GM18868 (cell line): ENCODE measurements around the gene STK31.
"Not testable (repeated sequence)": the region's sequence is repeated elsewhere in the genome, so short reads cannot be mapped to it uniquely, and the experiment has no call there.

Experiments
- ATAC-seq: cut with Tn5 transposase; IDR thresholded peaks from one replicate; pipeline ENCODE4 v1.9.1; 2021; ENCODE audit warnings: mild to moderate bottlenecking, moderate library complexity; ENCODE audit not compliant: unreplicated experiment

STK31 gene

DNA sequence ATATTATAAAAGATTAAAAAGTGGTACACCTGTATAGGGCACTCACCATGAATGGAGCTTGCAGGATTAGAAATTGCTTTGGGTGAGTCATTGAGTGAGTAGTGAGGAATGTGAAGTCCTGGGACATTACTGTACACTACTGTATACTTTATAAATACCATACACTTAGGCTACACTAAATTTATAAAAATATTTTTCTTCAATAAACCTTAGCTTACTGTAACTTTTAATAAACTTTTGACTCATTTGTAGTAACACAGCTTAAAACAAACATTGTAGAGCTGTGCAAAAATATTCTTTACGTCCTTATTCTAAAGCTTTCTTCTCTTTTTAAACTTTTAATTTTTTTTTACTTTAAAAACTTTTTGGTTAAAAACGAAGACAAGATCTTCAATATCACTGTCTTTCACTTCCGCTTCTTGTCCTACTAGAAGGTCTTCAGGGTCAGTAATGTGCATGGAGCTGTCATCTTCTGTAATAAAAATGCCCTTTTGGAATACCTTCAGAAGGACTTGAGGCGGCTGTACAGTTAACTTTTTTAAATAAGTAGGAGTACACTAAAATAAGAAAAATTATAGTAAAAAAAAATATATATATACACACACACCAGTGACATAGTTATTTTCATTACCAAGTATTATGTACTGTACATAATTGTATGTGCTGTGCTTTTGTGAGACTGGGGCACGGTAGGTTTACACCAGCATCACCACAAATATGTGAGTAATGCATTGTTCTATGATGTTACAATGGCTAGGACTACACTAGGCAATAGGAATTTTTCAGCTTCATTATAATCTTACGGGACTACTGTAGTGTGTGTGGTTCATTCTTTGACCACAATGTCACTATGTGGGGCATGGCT lies 3.5 kb downstream of the STK31 start:
- no peak for ATAC-seq

DNA sequence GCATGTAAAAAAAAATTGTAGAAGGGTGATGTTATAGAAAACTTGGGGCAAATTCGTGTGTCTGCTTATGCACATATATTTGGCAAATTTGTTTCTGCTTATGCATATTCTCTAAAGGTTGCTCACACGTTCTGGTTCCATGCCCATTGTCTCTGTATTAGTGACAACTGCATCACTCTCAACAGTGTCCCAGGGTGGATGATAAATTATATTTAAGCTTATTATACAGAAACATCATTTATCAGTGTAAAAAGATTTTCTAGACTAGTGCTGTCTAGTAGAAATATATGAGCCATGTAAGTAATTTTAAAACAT lies 4.1 kb downstream of the STK31 start:
- no peak for ATAC-seq

DNA sequence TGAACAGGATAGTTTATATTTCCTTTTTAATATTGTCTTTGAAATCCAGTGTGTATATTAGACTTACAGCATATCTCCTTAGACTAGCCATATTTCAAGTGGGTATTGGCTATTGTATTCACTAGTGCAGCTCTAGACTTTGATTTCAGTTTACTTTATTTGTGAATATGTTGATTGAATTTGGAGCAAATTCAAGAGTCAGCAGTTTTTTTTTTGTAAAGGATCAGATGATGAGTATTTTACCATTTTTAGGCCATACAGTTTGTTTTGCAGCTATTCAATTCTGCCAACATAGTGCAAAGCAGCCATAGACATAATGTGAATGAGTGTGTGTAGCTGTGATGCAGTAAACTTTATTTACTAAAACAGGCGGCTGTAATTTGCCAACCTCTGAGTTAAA lies 4.6 kb downstream of the STK31 start:
- ATAC-seq = no peak

DNA sequence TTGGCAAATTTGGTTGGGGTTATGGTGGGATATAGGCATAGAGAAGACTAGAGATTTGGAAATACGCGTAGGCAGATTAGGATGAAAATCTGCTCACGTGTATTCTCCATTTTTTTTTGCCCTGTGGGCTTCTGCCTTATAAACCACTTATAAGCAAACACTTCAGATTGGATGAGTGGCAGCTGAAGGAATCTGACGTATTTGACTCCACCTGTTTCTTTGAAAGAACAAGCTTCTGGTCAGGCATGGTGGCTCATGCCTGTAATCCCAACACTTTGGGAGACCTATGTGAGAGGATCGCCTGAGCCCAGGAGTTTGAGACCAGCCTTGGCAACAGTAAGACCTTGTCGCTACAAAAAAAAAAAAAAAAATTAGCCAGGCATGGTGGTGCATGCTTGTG lies 5.1 kb downstream of the STK31 start:
- ATAC-seq = no peak

DNA sequence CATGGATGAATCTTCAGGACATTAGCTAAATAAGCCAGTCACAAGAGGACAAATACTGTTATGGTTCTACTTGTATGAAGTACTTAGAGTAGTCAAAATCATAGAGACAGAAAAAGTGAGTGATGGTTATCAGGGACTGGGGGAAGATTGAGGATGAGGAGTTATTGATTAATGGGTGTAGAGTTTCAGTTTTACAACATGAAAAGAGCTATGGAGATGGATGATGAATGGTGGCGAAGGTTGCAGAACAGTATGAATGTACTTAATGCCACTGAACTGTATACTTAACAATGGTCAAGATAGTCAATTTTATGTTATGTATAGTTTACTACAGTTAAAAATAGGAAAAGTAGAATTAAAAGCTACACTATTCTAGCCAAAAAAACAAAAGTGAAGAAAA lies 7.8 kb downstream of the STK31 start:
- ATAC-seq = no peak

DNA sequence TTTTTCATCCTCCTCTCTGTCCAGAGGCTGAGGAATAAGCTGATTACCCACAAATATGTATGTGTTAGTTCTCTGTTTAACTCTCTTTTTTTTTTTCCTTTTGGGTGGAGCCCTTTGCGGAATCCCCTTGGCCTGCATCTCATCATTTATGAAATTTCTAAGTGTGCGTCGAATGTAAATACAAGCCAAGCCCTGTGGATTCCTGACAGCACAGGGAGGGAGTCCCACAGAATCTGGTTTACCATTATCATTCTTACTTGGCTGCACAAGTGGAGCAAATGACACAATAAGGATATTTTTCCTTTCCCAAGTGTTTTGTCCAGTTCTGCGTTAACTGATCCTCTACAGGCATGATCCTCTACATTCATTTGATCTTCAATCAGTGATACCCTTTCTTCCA lies 11.4 kb downstream of the STK31 start:
- no peak for ATAC-seq

DNA sequence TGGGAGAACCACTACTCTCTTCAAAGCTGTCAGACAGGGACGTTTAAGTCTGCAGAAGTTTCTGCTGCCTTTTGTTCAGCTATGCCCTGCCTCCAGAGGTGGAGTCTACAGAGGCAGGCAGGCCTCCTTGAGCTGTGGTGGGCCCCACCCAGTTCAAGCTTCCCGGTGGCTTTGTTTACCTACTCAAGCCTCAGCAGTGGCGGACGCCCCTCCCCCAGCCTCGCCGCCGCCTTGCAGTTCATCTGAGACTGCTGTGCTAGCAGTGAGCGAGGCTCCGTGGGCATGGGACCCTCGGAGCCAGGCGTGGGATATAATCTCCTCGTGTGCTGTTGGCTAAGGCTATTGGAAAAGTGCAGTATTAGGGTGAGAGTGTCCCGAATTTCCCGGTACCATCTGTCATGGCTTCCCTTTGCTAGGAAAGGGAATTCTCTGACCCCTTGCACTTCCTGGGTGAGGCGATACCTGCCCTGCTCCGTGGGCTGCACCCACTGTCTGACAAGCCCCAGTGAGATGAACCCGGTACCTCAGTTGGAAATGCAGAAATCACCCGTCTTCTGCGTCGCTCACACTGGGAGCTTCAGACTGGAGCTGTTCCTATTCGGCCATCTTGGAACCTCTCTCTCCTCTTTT lies 12.7 kb downstream of the STK31 start:
- ATAC-seq = not testable (repeated sequence)

DNA sequence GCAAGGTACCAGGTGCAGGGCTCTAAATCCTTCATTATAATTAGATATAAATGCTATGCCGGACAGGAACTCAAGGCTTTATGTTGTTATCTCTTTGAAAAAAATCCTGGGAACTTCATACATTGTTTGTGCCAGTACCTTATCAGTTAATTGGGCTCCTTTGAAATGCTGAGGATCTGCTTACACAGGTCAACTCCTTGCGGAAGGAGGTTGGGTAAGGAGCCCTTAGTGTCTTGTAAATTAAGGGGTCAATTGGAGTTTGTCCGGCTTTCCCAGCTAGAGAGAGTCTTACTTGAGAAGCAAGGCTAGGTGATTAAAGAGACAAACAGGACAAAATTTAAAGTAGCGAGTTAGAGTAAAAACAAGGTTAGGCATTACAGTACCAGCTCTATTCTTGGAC lies 14.1 kb downstream of the STK31 start:
- not testable (repeated sequence) for ATAC-seq

DNA sequence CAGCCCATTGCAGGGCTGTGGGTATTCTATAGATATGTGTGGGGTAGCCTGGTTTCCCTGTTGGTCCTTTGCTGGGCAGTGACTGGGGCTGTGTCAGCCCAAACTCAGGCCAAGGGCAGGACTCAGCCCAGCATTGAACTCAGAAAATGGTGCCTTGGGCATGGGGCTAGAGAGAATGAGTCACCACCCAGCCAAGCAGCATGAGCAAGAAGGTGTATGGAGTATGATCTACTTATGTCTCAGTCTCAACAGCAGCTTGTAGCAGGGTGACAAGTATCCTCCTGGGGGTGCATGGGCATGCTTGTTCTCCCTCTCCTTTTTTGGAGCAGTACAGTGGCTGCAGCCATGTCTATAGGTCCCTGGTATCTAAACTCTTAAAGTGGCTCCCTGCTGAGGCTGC lies 32.0 kb downstream of the STK31 start:
- ATAC-seq = no peak

DNA sequence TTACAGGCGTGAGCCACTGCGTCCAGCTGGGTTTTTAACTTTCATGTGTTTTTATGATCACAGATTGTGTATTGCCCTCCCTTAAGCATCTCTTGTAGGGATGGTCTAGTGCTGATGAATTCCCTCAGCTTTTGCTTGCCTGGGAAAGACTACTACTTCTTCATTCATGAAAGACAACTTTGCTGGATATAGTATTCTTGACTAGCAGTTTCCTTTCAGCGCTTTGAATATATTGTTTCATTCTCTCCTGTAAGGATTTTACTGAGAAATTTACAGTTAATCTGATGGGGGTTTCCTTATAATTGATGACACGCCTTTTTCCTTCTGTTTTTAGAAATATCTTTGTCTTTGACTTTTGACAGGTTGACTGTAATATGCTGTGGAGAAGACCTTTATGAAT lies 33.2 kb downstream of the STK31 start:
- ATAC-seq = no peak

DNA sequence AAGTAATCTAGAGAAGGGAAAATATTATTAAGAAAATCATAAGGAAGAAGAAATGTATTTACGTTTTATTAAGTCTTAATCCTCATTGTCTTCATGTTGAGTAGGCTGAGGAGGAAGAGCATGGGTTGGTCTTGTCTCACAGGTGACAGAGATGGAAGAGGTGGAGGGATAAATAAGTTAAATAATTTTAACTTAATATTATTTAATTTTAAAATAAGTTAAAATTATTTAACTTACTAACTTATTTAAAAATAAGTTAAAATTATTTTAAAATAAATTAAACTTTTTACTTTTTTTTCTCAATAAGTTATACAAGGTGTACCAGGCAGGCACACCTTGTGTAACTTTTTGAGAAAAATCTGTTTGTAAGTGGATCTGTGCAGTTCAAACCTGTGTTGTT lies 36.6 kb downstream of the STK31 start:
- ATAC-seq = no peak

DNA sequence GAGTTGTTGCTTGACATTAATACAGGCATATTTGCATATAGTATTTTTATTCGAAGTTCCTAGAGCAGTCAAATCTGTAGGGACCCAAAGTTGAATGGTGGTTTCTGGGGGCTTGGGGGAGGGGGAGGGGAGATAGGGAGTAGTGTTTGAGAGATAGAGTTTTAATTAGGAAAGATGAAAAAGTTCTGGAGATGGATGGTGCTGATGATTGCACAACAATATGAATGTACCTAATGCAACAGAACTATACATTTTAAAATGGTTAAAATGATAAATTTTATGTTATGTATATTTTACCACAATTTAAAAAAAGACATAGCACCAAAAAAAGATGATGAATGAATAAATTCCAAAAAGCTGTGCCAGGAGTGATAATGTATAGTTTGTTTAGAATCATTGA lies 41.8 kb downstream of the STK31 start:
- ATAC-seq = no peak

DNA sequence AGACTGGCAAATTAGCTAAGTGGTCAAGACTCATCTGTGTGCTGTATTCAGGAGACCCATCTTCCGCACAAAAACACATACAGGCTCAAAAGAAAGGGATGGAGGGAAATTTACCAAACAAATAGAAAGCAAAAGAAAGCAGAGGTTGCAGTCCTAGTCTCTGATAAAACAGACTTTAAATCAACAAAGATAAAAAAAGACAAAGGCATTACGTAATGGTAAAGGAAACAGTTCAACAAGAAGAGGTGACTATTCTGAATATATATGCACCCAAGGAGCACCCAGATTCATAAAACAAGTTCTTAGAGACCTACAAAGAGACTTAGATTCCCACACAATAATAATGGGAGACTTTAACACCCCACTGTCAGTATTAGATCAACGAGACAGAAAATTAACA lies 48.8 kb downstream of the STK31 start:
- ATAC-seq = not testable (repeated sequence)

DNA sequence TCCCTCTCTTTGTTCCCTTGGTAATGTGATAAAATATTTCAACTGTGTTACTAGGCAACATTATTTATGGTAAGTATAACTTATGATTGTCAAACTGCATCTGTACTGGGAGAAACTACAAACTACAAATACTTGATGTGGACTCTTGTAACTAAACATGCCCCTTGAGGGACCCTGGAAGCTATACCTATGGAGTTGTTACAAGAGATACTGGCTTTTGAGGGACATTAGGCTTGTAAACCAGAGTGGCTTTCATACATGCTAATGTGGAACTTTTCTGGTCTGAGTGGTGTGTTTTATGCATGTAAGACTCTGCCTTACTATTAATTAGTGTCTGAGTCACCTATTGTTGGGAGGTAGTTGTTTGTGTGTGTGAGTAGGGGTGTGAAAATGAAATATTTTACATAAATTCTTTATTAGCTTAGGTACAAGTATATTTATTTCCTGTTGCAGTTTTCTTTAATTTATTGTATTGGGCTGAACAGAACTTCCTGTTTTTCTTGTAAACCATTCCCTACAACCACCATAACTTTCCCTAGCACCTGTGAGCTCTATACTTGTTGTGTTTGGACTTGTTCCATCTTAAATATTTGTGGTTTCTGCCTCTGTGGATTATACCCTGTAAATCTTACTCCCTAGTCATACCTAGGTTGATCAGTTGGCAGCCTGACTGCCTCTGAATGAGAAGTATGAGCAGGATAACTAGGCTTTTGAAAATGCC lies 49.8 kb downstream of the STK31 start:
- no peak for ATAC-seq

DNA sequence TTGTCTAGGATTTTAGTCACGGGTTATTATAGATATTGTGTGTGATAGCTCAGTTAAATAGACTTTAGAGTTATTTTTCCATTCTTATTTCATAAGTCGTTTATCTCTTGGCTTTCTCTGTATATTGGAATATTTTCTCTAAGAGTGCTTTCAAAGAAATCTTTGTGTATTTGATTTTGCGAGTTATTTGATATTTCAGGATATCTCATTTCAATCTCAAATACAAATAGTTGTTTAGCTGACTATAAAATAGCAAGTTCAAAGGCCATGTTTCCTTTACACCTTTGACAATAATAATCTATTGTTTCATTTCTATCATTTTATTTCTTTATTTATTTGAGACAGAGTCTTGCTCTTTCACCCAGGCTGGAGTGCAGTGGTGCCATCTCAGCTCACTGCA lies 55.9 kb downstream of the STK31 start:
- ATAC-seq = no peak

DNA sequence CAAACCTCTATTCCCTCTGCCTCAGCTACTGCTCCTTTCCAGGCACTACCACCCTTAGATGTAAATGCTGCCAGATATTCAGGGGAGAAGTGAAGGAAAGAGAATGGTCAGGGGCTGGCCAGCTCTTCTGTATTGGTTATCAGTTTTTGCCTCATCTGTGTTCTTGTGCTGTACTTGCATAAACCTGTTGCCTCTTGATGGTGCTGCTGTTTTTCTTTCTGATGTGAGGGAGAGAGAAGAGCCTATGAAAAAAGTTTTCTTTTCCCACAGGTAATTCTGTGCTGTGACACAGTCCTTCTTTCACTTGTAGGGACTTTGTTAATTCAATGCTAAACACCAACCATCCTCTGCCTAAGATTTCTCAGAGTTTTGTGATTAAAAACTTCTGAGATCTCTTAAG lies 57.5 kb downstream of the STK31 start:
- no peak for ATAC-seq

DNA sequence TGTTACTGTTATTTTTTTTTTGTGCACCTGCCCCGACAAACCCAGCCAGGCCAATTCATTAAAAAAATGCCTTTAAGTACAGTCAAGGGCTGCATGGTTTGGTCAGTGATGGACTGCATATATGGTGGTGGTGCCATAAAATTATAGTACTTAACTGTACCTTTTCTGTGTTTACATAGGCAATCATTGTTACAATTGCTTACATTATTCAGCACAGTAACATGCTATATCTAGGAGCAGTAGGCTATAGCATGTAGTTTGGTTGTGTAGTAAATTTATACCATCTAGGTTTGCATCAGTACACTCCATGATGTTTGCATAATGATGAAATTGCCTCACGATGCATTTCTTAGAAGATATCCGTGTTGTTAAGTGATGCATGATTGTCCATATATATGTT lies 58.0 kb downstream of the STK31 start:
- ATAC-seq = no peak

DNA sequence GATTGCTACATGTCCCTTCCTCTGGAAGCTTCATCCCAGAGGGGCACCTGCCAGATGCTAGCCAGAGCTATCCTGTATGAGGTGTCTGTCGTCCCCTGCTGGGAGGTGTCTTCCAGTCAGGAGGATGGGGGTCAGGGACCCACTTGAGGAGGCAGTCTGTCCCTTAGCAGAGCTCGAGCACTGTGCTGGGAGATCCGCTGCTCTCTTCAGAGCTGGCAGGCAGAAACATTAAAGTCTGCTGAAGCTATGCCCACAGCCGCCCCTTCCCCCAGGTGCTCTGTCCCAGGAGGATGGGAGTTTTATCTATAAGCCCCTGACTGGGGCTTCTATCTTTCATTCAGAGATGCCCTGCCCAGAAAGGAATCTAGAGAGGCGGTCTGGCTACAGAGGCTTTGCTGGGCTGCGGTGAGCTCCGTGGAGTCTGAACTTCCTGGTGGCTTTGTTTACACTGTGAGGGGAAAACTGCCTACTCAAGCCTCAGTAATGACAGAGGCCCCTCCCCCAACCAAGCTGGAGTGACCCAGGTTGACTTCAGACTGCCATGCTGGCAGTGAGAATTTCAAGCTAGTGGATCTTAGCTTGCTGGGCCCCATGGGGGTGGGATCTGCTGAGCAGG lies 69.3 kb downstream of the STK31 start:
- ATAC-seq = not testable (repeated sequence)

DNA sequence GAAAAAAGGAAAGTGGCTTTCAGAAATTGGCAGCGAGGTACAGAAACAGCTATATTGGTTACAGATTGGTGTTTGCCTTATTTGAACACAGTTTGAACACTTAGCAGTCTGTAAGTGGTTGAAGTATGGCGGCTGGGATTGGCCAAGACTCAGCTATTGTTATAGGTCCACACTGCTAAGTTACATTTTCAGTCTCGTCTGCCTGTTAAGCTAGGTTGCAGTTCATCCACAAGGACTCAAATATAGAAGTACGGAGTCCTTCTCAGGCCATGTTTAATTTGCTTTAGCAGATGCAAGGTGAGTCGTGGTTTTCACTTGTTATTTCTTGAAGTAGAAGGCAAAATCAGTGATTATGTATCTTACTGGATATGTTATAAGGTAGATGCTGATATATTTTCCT lies 73.1 kb downstream of the STK31 start:
- no peak for ATAC-seq

DNA sequence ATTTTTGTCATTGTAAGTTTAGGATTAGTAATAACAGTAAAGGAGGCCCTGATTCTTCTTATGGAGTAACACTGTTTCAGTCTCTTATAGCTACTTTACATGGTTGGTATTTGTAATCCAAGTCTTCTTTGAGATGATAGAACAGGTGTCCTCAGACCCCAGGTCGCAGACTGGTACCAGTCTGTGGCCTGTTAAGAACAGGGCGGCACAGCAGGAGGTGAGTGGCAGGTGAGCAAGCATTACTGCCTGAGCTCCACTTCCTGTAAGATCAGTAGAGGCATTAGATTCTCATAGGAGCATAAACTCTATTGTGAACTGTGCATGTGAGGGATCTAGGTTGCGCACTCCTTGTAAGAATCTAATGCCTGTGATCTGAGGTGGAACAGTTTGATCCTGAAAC lies 77.3 kb downstream of the STK31 start:
- no peak for ATAC-seq

DNA sequence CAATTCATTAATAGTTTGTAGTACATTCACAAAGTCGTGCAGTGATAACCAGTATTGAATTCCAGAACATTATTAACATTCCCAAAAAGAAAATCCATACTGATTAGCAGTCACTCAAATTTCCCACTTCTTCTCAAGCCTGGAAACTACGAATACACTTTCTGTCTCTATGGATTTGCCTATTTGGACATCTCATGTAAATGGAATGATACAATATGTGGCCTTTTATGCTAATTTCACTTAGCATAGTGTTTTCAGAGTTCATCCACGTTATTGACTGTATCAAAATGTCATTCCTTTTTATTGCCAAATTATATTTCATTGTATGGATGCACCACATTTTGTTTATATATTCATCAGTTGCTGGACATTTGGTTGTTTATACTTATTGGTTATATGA lies 78.8 kb downstream of the STK31 start:
- no peak for ATAC-seq

DNA sequence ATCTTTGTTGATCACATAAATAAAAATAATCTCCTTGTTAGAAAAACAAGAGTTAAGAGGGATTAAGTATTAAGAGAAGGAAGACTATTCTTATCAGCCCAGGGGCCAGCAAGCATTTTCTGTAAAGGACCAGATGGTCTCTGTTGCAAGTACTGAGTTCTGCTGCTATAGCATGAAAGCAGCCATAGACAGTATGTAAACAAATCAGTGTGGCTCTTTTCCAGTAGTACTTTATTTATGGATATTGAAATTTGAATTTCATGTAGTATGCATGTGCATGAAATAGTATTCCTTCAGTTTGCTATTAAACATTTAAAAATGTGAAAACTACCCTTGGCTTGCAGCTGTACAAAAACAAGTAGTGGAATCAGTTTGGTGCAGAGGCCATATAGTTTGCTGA lies 81.7 kb downstream of the STK31 start:
- no peak for ATAC-seq
